ES-I3 (cell line): ENCODE measurements around the gene RUNX3.
A peak's percentile ranks its signal among the peaks of the same experiment; 100 is the strongest.

Source experiments
- H3K36me3 ChIP-seq: 2 replicates; pipeline ENCODE4 v1.6.1; 2013; ENCODE audit warnings: mild to moderate bottlenecking, low read length, control low read depth, moderate library complexity; ENCODE audit not compliant: insufficient read depth
- H3K4me1 ChIP-seq: 2 replicates; pipeline ENCODE4 v1.6.1; 2013; ENCODE audit warnings: mild to moderate bottlenecking, control low read depth, low read length; ENCODE audit not compliant: insufficient read depth
- H3K9ac ChIP-seq: 2 replicates; pipeline ENCODE4 v1.6.1; 2013; ENCODE audit warnings: low read depth, mild to moderate bottlenecking, low read length, moderate library complexity
- H3K9me3 ChIP-seq: 2 replicates; pipeline ENCODE4 v1.6.1; 2013; ENCODE audit warnings: mild to moderate bottlenecking, low read length, moderate library complexity; ENCODE audit not compliant: control insufficient read depth, insufficient read depth

The RUNX3 gene

DNA sequence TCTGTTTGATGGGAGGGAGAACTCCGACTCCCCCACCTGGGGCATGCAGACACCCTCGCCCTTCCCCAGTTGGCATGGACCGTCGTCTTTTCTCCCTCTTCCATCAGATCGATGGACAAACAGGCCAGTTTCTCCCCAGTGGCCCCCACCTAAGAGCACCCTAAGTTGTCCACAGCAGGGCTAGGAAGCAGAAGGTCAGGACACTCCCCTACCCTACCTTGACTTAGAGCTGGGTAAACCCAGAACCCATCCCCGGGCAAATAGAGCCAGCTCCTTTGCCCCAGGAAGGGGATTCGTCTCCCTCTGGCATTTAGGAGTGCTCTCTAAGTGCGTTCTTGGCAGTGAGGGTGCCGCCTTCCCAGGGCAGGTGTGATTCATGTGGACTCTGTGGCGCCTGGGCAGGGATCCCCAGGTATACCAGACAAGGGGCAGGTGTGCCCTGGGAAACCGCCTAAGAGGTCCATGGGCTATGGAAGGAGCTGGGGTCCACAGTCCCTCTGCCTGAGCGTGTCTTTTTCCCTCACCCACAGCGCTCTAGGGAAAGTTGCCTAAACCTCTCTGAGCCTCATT is 2.7 kb upstream of the RUNX3 start:
- Histone ChIP-seq H3K9me3 (no peaks in the 10 kb centered on the region), H3K9ac (no peak overlapping the region; the same call in 1 of the 2 replicates), H3K4me1 (peaks cover 22% of the 10 kb centered on the region), H3K36me3 (no peaks in the 10 kb centered on the region)

DNA sequence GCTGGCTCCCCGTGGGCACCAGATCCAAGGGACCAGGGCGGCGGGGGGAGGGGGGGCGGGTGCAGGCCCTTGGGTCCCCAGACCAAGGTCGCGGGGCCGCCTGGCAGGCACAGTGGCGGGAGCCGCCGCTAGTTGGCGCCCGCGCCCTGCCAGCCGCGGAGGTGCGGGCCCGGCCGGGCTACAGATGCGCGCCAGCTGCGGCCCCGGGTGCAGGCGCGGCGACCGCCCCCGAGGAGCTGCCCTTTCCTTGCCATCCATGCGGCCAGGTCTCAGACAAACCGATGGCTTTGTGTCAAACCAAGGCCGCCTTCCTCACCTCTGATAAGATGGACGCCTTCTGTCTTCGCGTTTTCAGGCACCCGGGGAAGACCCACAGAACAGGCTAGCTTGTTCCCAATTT is 2.2 kb upstream of the RUNX3 start:
- Histone ChIP-seq H3K36me3 (no peaks in the 10 kb centered on the region), H3K9me3 (no peaks in the 10 kb centered on the region), H3K4me1 (peaks cover 27% of the 10 kb centered on the region), H3K9ac (peak overlapping the region; percentile 41; the same call in 1 of the 2 replicates)

DNA sequence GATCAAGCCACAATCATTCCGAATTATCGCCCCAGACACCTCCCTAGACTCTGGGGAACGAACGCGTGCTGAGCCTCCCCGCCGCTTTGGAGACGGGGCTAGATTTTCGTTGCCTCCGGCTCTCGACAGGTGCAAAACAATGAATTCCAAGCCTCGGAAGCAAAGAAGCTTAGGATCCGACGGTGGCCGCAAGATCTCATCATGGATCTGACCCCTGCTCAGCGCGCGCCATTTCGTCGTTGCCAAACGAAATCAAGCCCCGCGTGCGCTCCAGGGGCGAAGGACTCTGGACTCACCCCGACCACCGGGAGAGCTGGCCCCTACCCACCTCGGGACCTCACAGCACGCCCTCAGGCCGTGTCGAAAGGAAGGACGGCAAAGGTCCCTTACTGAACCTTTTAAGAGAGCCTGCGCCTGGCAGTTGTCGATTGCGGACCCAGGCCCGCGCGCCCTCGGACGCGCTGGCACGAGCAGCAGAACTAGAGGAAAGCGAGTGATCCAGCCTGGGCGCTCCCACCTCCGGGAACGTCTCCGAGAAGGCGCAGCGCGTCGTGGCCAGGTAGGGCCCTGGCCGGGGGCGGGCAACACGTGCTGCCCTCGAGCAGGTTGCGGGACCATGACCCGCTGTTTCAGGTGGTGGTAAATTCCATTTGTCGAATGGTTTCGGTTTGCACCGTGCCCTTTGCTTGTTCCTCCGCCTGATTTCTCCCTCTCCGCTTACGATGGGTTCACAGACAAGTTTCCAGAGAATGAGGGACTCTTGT is 1.6 kb upstream of the RUNX3 start:
- peak overlapping the region; percentile 41; the same call in 1 of the 2 replicates for H3K9ac ChIP-seq
- no peaks in the 10 kb centered on the region for H3K36me3 ChIP-seq
- H3K9me3 ChIP-seq: no peaks in the 10 kb centered on the region
- H3K4me1 ChIP-seq: peaks cover 28% of the 10 kb centered on the region

DNA sequence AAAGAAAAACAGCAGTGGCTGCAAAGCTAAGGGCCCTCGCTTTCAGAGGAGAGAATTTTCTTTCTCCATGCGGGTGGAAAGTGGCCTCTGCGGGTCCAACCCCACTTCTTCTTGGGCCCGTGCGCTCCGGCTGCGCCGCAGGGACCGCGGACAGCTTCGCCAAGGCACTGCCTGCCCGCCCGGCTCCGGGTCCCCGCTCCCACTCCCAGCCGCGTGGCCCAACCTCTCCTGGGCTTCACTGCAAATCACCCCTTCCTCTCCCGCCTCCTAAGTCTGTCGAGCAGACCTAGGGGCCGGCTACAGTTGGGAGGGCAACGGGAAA is 1.0 kb upstream of the RUNX3 start:
- peak overlapping the region; percentile 55; the same call in 1 of the 2 replicates for H3K9ac ChIP-seq
- H3K9me3 ChIP-seq: no peaks in the 10 kb centered on the region

DNA sequence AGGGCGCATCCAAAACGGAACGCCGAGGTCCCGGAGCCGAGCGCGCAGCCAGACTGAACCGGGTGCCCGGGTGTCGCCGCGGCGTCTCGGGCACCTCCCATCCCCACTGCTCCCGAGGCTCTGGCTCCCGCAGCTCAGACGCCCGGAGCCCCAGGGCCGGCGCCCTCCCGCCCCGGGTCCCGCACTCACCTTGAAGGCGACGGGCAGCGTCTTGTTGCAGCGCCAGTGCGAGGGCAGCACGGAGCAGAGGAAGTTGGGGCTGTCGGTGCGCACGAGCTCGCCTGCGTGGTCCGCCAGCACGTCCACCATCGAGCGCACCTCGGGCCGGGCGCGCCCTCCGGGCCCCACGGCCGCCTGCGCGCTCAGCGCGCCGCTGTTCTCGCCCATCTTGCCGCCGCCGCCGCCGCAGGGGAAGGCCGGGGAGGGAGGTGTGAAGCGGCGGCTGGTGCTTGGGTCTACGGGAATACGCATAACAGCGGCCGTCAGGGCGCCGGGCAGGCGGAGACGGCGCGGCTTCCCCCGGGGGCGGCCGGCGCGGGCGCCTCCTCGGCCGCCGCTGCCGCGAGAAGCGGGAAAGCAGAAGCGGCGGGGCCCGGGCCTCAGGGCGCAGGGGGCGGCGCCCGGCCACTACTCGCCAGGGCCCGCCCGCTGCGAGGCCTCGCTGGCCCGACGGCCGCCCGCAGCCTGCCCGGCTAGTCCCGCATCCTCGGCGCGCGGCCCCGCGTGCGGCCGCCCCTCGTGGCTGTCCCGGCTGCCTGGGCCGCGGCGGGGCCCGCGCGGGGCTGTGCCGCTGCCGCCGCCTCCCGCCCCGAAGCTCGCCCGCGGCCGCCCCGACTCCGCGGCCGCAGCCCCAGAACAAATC is 447 bp downstream of the RUNX3 start:
- Histone ChIP-seq H3K9me3 (no peaks in the 10 kb centered on the region), H3K36me3 (no peaks in the 10 kb centered on the region), H3K4me1 (peaks cover 34% of the 10 kb centered on the region), H3K9ac (peak overlapping the region; percentile 57; the same call in 1 of the 2 replicates)

More for the DNA sequence above, 1.0 kb upstream of the RUNX3 start:
- Histone ChIP-seq H3K36me3 (no peaks in the 10 kb centered on the region), H3K4me1 (peaks cover 31% of the 10 kb centered on the region)

DNA sequence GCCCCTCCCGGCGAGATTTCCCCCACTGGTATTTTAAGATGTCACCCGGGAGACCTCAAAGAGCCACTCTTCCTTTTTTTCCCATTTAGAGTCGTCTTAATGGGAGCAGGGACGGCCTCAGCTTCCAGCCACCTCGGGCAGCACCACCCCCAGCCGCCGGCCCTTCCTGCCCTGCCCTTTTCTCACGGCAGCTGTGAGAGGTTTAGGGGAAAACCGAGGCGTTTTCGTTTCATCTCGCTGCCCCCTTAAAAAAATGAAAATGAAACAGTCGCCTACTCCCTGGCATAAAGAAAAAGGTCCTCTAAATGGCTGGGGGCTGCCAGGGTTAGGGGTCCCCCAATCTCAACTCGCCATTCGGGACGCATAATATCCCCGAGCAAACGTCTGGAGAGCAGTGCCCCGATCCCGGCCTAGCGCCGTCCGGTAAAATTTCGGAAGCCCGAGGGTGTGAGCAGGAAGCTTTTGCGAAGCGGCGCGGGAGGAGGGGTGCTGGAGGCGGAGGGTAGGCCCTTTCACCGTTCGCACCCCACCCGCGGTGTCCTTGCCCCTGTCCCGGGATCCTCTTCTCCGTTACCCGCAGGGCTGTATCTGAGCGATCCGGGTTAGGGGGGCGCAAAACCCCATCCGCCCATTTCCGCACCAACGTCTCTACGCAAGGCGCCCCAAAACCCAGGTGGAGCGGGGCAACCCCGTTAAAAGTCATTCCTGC is 1.2 kb downstream of the RUNX3 start:
- Histone ChIP-seq H3K4me1 (peaks cover 27% of the 10 kb centered on the region), H3K9me3 (no peaks in the 10 kb centered on the region), H3K36me3 (no peaks in the 10 kb centered on the region), H3K9ac (peak overlapping the region; percentile 57)

DNA sequence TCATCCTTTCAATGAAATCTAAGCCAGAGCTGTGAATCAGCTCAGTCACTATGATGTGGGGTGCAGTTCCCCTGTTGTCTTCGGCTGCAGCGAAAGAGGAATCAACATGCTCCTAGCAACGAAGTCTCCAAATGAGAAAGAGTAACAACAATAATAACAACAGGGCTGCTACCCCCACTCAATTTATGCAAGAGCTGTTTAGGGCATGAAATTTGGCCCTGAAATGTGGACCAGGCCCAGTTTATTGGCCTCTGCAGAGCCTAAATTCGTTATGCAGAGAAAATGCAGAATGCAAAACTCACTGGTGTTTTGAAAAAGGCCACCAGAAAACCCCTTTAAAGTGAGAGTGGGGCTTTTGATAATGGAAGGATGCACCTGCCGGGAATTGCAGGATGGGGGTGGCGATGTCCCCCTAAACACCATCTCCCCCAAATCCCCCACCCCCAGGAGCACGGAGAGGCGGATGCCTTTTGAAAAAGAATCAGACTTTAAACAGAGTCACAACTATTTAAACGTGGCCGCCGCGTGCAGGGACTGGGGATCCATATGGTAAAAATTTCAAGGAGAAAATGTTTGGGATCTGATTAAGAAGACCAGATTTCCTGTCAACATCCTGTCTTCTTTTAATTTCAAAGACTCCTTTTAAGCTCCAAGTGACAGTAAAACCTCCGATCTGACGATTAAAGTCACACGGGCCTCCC is 1.9 kb downstream of the RUNX3 start:
- Histone ChIP-seq H3K4me1 (peaks cover 25% of the 10 kb centered on the region), H3K9me3 (no peaks in the 10 kb centered on the region), H3K36me3 (no peaks in the 10 kb centered on the region), H3K9ac (peak overlapping the region; percentile 57)

DNA sequence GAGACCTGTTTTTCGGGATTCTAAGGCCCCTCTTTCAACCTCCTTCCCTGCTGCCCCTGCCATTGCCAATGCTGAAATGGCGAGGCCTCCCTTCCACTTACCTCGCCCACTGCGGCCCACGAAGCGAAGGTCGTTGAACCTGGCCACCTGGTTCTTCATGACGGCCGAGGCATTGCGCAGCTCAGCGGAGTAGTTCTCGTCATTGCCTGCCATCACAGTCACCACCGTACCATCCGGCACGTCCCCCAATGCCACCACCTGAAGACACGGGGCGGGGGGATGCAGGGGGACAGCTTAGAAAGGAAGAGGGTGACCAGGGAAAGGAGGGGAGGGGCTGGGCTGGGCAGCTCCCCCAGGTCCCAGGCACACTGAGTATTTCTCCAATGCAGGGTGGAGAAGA is 2.6 kb downstream of the RUNX3 start:
- no peaks in the 10 kb centered on the region for H3K9me3 ChIP-seq
- no peak overlapping the region for H3K9ac ChIP-seq
- no peaks in the 10 kb centered on the region for H3K36me3 ChIP-seq
- H3K4me1 ChIP-seq: peaks cover 20% of the 10 kb centered on the region

DNA sequence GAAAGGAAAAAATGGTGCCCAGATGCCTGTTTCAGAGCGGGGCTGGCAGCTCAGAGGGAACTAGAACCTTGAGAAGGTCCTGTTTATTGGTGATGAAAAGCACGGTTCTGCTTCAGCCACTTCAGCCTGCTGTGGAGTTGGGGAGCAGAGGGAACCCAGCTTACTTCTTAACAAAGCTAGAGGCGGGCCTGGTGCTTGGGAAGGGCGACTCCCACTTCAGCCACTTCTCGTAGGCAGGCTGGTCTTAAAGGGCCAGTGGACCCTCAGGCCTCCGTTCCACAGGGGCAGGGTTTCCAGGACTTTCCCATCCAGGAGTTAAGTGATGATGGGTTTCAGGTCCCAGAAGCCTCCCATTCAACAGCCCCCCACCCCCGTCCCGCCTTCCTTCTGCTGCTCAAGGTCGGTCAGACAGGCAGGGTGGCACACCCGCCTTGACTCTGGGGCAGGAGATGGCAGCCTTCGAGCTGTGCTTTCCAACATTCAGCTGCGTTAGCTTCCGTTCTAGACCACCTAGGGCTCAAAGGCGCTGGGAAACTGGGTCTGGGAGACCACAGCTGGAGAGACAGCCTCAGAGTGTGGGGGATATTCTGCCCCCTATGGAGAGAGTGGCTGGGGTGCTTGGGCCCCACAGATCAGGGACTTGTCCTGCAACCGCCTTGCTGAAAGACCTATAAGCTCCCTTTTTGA is 3.4 kb downstream of the RUNX3 start:
- H3K9ac ChIP-seq: no peak overlapping the region
- no peaks in the 10 kb centered on the region for H3K36me3 ChIP-seq
- peaks cover 20% of the 10 kb centered on the region for H3K4me1 ChIP-seq
- H3K9me3 ChIP-seq: no peaks in the 10 kb centered on the region

DNA sequence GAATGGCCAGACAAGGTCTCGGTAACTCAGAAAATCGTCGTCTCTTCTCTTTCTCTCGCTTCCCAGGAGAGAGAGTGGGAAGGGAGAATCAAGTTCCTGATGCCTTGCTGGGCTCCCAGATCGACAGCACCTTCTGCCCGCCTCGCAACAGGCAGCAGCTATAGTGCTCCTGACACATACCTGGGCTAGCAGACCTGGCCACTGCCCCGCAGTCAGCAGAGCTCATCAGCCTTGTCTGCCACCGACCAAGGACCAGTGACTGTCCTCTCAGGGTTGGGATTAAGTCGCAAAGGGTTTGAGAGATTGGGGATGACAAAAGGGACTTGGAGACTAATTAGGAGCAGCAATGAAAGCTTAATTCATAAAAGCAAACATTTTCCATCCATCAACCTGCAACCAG is 4.1 kb downstream of the RUNX3 start:
- no peaks in the 10 kb centered on the region for H3K36me3 ChIP-seq
- H3K9ac ChIP-seq: no peak overlapping the region
- H3K4me1 ChIP-seq: peaks cover 20% of the 10 kb centered on the region

DNA sequence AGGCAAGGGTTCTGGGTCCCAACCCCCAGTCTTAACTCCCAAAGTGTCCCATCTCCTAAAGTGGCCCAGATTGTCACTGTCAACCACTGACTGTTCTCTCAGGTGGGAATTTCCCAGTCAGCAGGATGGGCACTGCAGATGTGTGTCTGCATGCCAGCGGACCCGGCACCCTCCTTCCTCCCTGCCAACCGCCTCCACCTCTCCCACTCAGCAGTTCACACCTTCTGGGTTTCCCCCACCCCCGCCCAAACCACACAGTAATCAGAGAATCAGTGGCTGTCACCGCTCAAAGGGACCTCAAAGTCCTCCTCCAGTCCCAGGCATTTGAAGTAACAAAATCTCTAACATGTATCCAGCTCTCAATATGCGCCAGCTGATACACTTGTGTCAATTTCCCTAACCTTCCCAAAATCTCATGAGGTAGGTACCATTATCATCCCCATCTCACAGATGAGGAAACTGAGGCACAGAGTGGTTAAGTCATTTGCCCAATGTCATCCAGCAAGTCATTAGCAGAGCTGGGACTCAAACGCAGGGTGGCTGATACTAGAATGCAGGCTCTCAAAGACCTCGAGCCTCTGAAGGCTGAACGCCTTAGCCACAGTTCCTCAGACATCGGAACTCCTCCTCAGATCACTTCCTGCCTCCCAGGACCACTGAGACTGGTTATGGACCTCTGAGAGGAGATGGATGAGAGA is 4.8 kb downstream of the RUNX3 start:
- Histone ChIP-seq H3K9me3 (no peaks in the 10 kb centered on the region), H3K9ac (no peak overlapping the region), H3K4me1 (peaks cover 20% of the 10 kb centered on the region), H3K36me3 (no peaks in the 10 kb centered on the region)

More for the DNA sequence above, 4.1 kb downstream of the RUNX3 start:
- H3K9me3 ChIP-seq: no peaks in the 10 kb centered on the region

DNA sequence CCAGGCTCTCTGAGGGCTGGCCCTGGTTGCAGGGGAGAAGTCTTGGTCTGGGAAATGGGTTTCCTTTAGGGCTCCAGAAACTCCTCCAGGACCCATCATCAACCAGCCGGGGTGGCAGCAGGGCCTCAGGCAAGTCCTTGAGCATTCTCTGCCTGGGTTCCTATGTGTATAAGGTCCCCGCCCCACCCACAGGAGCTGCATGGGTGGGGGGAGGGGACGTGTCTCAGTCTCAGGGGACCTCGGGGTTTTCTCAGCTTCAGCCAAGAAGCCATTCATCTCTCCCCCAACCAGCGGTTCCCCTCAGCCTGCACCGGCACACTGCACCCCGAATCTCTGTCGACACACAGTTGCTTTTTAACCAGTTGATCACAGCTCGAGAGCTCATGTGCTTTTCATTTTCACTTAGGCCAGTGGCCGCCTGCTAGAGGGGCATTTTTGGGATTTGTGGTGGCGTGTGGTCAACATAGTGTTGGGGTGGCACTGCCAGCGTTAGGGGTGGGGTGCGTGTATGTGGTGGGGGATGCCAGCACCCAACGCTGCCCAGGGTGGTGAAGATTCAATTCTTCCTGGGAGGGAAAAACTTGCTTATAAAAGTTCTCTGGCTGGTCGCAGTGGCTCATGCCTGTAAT is 6.5 kb downstream of the RUNX3 start:
- H3K4me1 ChIP-seq: peaks cover 20% of the 10 kb centered on the region
- H3K36me3 ChIP-seq: no peaks in the 10 kb centered on the region
- no peaks in the 10 kb centered on the region for H3K9me3 ChIP-seq
- no peak overlapping the region for H3K9ac ChIP-seq
